B cell (primary cell): ENCODE data around the gene DENND6A.

Experiments used
- EZH2 ChIP-seq: IDR thresholded peaks from 2 replicates; pipeline ENCODE4 v1.6.1; 2012; ENCODE audit warnings: borderline replicate concordance, low read depth, mild to moderate bottlenecking, moderate library complexity, low read length; ENCODE audit not compliant: insufficient read depth, poor library complexity, severe bottlenecking
- TF ChIP-seq, protein P1 (sequence below): fragments of 200-600 bp; IDR thresholded peaks from one replicate; pipeline ENCODE4 v1.8.0; 2022; ENCODE audit warnings: antibody characterized with exemption, mild to moderate bottlenecking

DNA sequence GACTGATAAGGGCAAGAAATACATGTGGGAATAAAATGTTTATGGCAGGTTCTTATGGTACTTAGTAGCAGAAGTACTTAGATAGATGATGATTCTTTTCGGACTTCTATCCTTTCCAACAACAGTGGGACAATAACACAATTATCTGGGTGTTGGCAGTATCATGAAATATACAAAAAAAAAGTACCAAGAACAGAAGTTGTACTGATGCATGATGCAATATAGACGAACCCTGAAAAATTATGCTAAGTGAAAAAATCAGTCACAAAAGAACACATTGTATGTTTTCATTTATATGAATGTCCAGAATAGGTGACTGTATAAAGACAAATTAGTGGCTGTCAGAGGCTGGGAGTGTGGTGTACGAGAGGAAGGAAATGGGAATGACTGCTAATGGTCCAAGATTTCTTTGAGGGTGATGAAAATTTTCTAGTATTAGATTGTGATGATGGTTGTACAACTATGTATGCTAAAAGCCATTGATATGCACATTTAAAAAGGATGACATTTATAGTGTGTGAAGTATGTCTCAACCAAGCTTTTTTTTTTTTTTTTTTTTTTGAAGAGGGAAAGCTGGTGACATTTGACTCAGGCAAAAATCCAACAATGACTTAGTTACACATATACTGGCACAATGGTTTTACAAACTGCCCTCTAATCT lies 116.8 kb downstream of the DENND6A start:
- TF ChIP-seq, protein P1, sequence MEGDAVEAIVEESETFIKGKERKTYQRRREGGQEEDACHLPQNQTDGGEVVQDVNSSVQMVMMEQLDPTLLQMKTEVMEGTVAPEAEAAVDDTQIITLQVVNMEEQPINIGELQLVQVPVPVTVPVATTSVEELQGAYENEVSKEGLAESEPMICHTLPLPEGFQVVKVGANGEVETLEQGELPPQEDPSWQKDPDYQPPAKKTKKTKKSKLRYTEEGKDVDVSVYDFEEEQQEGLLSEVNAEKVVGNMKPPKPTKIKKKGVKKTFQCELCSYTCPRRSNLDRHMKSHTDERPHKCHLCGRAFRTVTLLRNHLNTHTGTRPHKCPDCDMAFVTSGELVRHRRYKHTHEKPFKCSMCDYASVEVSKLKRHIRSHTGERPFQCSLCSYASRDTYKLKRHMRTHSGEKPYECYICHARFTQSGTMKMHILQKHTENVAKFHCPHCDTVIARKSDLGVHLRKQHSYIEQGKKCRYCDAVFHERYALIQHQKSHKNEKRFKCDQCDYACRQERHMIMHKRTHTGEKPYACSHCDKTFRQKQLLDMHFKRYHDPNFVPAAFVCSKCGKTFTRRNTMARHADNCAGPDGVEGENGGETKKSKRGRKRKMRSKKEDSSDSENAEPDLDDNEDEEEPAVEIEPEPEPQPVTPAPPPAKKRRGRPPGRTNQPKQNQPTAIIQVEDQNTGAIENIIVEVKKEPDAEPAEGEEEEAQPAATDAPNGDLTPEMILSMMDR: no peak
- TF ChIP-seq EZH2: no peak
